PC-3 (cell line): ENCODE measurements around the gene CSNK2A1. TPM values are rescaled to one million over a fixed set of nuclear protein-coding genes. Genes with fewer than 3 reads are reported as not detected.

Experiments used
- ATAC-seq: fragments of 200-7000 bp; cut with Tn5 transposase; 2 replicates; pipeline ENCODE4 v1.9.1; 2020; ENCODE audit warnings: mild to moderate bottlenecking, moderate library complexity
- BruUV-seq: library from RNA; stranded (reverse); fragments of 400-500 nt; replicated peaks from 2 replicates; lab custom pipeline; 2021; lab: Mats Ljungman, UMichigan
- CTCF ChIA-PET: fragments of 300-600 bp; sonication (Branson Sonifier 250); formaldehyde crosslinking; loops from one replicate; lab custom pipeline; 2022; ENCODE audit warnings: antibody characterized with exemption; lab: Charles Lee
- POLR2A ChIA-PET: fragments of 300-600 bp; sonication (Branson Sonifier 250); formaldehyde crosslinking; loops from one replicate; lab custom pipeline; 2022; ENCODE audit warnings: antibody characterized with exemption; ENCODE audit not compliant: unreplicated experiment; lab: Charles Lee
- DNase-seq: peaks from one replicate; pipeline ENCODE4 v3.0.0-alpha.2; 2015
- H2AFZ ChIP-seq: fragments of 300-600 bp; sonication (generic); 2 replicates; pipeline ENCODE4 v1.6.0; 2016; ENCODE audit warnings: antibody characterized with exemption, low read length
- H3F3A ChIP-seq: fragments of 300-600 bp; sonication (generic); one replicate; pipeline ENCODE4 v1.6.0; 2017; ENCODE audit warnings: antibody characterized with exemption, low read length, control low read depth, mild to moderate bottlenecking; ENCODE audit not compliant: unreplicated experiment
- H3K27ac ChIP-seq: fragments of 300-600 bp; sonication (generic); 2 replicates; pipeline ENCODE4 v1.5.1; 2016; ENCODE audit warnings: mild to moderate bottlenecking, low read length
- H3K27me3 ChIP-seq: fragments of 300-600 bp; sonication (generic); 2 replicates; pipeline ENCODE4 v1.6.1; 2016; ENCODE audit warnings: low read length, mixed read lengths
- H3K36me3 ChIP-seq: fragments of 300-600 bp; sonication (generic); 2 replicates; pipeline ENCODE4 v1.6.1; 2016; ENCODE audit warnings: low read depth, mixed run types, low read length, mixed read lengths
- H3K4me1 ChIP-seq: fragments of 300-600 bp; sonication (generic); 2 replicates; pipeline ENCODE4 v1.5.1; 2016; ENCODE audit warnings: low read length; ENCODE audit not compliant: insufficient read depth
- H3K4me2 ChIP-seq: fragments of 300-600 bp; sonication (generic); 2 replicates; pipeline ENCODE4 v1.6.0; 2016; ENCODE audit warnings: low read length
- H3K4me3 ChIP-seq: fragments of 300-600 bp; sonication (generic); 2 replicates; pipeline ENCODE4 v1.5.1; 2016; ENCODE audit warnings: mild to moderate bottlenecking, low read length, mixed read lengths
- H3K79me2 ChIP-seq: fragments of 300-600 bp; sonication (generic); 2 replicates; pipeline ENCODE4 v1.6.1; 2017; ENCODE audit warnings: low read length, mixed read lengths
- H3K9ac ChIP-seq: fragments of 300-600 bp; sonication (generic); 2 replicates; pipeline ENCODE4 v1.6.0; 2016; ENCODE audit warnings: mild to moderate bottlenecking, low read length
- H3K9me2 ChIP-seq: fragments of 300-600 bp; sonication (generic); replicated peaks from 2 replicates; pipeline ENCODE4 v1.6.1; 2016; ENCODE audit warnings: mixed run types, low read length, mixed read lengths
- H3K9me3 ChIP-seq: fragments of 300-600 bp; sonication (generic); 2 replicates; pipeline ENCODE4 v1.6.1; 2016; ENCODE audit warnings: low read length, mixed read lengths
- H4K20me1 ChIP-seq: fragments of 300-600 bp; sonication (generic); 2 replicates; pipeline ENCODE4 v1.6.1; 2016; ENCODE audit warnings: low read length, mixed read lengths
- EZH2 ChIP-seq: fragments of 300-600 bp; sonication (generic); IDR thresholded peaks from one replicate; pipeline ENCODE4 v1.6.1; 2017; ENCODE audit warnings: antibody characterized with exemption, mild to moderate bottlenecking, low read length; ENCODE audit not compliant: unreplicated experiment
- EZH2phosphoT487 ChIP-seq: fragments of 300-600 bp; sonication (generic); IDR thresholded peaks from 2 replicates; pipeline ENCODE4 v1.6.1; 2018; ENCODE audit warnings: mild to moderate bottlenecking, antibody characterized with exemption, low read length, borderline replicate concordance
- intact Hi-C: fragments of 100-400 bp; cut with micrococcal nuclease; formaldehyde crosslinking; loops from 2 replicates; pipeline ENCODE4 v1.9.0; 2023
- total RNA-seq: library from RNA; depleted of rRNA; stranded (reverse); fragments of >200 nt; gene quantifications from 2 replicates; pipeline ENCODE4 v1.2.3, GENCODE V29; 2014
- TF ChIP-seq, protein P1 (sequence below): fragments of 300-600 bp; sonication (generic); conservative IDR thresholded peaks from 2 replicates; pipeline ENCODE4 v1.5.1; 2017; ENCODE audit warnings: antibody characterized with exemption, low read depth, mild to moderate bottlenecking, low read length

CSNK2A1 gene
- total RNA-seq, 1 experiment from 2014 or later = 161 TPM

DNA sequence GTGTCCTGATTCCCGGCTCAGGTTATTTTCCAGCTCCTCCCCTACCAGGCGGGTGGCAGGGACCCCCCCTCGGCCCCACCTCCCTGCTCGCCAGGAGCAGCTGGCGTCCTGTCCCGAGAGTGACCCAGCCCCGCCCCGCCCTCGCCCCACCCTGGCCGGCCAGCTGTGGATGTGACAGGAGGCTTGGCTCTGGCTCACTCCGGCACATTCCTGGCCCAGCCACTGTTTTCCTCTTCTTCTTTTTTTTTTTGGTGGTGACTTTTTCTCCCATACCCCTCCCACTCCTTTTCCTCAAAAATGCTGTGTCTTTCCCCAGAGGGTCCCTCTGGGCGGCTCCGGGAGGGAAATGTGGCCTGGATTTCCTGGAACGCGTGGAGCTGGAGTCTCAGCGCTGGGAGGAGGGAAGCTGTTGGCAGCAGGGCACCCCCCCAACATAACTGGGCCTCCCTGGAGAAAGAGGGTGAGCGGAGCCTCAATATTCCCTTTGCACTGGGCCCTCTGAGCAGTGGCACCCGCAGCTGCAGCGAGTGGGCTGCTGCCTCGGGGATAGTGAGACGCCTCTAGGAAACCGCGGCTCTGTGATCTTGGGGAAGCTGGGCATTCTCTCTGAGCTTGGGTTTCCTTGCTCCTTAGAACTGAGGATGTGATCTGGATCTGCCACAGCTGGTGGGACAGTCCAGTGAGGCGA, 28.3 kb upstream of the CSNK2A1 start:
- Histone ChIP-seq H3K9me2 (no peaks in the 10 kb centered on the region), H3K27me3 (peaks cover 34% of the 10 kb centered on the region), H3K4me1 (no peaks in the 10 kb centered on the region), H3K4me2 (no peak overlapping the region), H3K9ac (no peak overlapping the region), H3K27ac (no peak overlapping the region), H3K4me3 (no peak overlapping the region), H2AFZ (no peak overlapping the region), H3K9me3 (no peaks in the 10 kb centered on the region), H3K36me3 (no peaks in the 10 kb centered on the region), H3F3A (no peaks in the 10 kb centered on the region), H4K20me1 (no peaks in the 10 kb centered on the region), H3K79me2 (no peaks in the 10 kb centered on the region)
- peak; percentile 54 for ATAC-seq
- intact Hi-C loops = no loop called here
- TF ChIP-seq EZH2 = no peak
- TF ChIP-seq, protein P1, sequence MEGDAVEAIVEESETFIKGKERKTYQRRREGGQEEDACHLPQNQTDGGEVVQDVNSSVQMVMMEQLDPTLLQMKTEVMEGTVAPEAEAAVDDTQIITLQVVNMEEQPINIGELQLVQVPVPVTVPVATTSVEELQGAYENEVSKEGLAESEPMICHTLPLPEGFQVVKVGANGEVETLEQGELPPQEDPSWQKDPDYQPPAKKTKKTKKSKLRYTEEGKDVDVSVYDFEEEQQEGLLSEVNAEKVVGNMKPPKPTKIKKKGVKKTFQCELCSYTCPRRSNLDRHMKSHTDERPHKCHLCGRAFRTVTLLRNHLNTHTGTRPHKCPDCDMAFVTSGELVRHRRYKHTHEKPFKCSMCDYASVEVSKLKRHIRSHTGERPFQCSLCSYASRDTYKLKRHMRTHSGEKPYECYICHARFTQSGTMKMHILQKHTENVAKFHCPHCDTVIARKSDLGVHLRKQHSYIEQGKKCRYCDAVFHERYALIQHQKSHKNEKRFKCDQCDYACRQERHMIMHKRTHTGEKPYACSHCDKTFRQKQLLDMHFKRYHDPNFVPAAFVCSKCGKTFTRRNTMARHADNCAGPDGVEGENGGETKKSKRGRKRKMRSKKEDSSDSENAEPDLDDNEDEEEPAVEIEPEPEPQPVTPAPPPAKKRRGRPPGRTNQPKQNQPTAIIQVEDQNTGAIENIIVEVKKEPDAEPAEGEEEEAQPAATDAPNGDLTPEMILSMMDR = no peak
- no peak for TF ChIP-seq EZH2phosphoT487
- no TSS peak for BruUV-seq
- peak; percentile 16 for DNase-seq
- POLR2A ChIA-PET = no interaction called here
- CTCF ChIA-PET = no interaction called here

DNA sequence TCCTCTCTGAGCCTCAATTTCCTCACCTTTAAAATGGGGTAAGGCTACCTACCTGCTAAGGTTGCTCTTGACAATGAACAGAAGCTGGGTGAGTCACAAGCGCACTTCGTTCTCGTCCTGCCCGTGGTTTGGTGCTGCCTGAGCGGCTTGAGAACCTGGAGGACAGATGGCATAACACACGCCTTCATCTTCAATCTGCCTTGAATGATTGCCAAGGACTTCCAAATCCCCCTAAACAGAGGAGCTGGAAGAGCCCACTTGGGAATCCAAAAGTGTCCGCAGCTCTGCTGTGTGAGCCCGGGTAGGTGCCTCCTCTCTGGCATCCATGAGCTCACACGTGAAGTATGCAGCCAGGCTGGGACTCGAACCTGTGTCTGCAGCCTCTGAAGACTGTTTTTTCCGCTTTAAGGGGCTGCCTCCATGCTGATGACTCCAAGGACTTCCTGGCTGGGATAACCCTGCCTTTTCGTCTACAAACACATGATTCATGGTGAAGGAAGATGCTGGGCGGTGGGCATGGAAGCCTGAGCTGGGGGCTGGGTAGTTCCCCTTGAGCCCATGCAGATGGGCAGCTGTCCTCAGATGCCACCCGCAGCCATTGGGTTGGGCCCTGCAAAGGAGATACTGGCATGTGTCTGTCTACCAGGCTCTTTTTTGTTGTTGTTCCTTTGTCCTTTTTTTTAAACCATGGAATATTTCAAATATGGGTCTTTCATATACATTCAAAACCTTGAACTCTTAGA, 25.3 kb upstream of the CSNK2A1 start:
- ATAC-seq = no peak

More for the DNA sequence above, 25.3 kb upstream of the CSNK2A1 start:
- TF ChIP-seq, protein P1 = no peak
- TF ChIP-seq EZH2 (no peak), EZH2phosphoT487 (no peak)
- Histone ChIP-seq H3K27me3 (peaks cover 32% of the 10 kb centered on the region), H2AFZ (no peak overlapping the region), H3K36me3 (no peaks in the 10 kb centered on the region), H3K4me3 (no peak overlapping the region), H3K4me2 (no peak overlapping the region), H3K9me2 (no peaks in the 10 kb centered on the region), H3K4me1 (no peaks in the 10 kb centered on the region), H3K9ac (no peak overlapping the region), H3K27ac (no peak overlapping the region), H3K9me3 (no peaks in the 10 kb centered on the region), H3F3A (no peaks in the 10 kb centered on the region), H3K79me2 (no peaks in the 10 kb centered on the region), H4K20me1 (no peaks in the 10 kb centered on the region)
- no TSS peak for BruUV-seq
- ChIA-PET POLR2A (no interaction called here), CTCF (interaction anchor here (0.6 kb wide), 1 partner anchor 209 kb away, joined by 6 read pairs; no protein-coding TSS in a partner anchor)
- intact Hi-C loops = no loop called here
- no peak for DNase-seq
